NCI-H187 treated with DMSO at 0.1 percent for 48 hours (cell line): ENCODE measurements around the gene SSR3.

Source experiments
- DNase-seq: peaks from one replicate; lab custom pipeline; 2025; lab: John Stamatoyannopoulos, UW

Gene SSR3

DNA sequence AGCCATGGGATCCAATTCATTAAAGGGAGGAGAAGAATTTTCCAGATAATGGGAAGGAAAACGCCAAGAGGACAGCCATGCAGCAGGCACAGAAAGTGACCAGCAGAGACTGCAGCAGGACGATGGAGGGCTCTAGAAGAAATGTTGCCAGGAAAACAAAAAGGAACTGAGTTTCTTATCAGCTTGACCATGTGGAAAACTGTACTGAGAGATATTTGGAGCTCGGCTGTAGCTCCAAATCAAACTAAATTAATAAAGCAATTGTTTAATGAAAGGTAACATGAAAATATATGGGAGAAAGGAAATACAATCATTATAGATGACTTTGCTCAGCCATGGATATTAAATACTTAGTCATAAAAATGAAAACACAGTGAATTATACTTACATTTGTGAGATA lies 63.7 kb downstream of the SSR3 start:
- no peak for DNase-seq
